ENCODE data around the gene GRID2IP. TPM values are rescaled to one million over a fixed set of nuclear protein-coding genes. Genes with fewer than 3 reads are reported as not detected.

The GRID2IP gene
- total and polyA plus RNA-seq, 2 of the 13 experiments (the other 11 are each of a cell fraction or from before 2014, with no cell fraction given) = 0.03 TPM; not detected in 1

- TF ChIP-seq ARNT2 (CRISPR knock-in tag; IDR thresholded peaks at IDR 0.05; ENCODE audit: low read depth) (no peak), ZNF552 (CRISPR knock-in tag; IDR thresholded peaks at IDR 0.05; ENCODE audit: borderline replicate concordance) (no peak), SP5 (CRISPR knock-in tag; IDR thresholded peaks at IDR 0.05; ENCODE audit: borderline replicate concordance, low read depth) (peak; percentile 80), ZNF572 (CRISPR knock-in tag; IDR thresholded peaks at IDR 0.05) (no peak), MLLT10 (CRISPR knock-in tag; IDR thresholded peaks at IDR 0.05) (no peak), SKI (IDR thresholded peaks at IDR 0.05; ENCODE audit: partially characterized antibody) (no peak), ZHX1 (CRISPR knock-in tag; IDR thresholded peaks at IDR 0.05; ENCODE audit: low read depth) (no peak), E2F1 (CRISPR knock-in tag; IDR thresholded peaks at IDR 0.05) (no peak), SRSF1 (optimal IDR thresholded peaks at IDR 0.05; ENCODE audit: low read depth, low read length) (no peak), TARDBP (CRISPR knock-in tag; IDR thresholded peaks at IDR 0.05) (peak; percentile 46; the same call in 1 of the 2 replicates), ARNTL (CRISPR knock-in tag; IDR thresholded peaks at IDR 0.05) (no peak), ARNT (IDR thresholded peaks at IDR 0.05) (no peak), NCOR1 (IDR thresholded peaks at IDR 0.05; ENCODE audit: borderline replicate concordance, low read length) (no peak), ZFP91 (CRISPR knock-in tag; IDR thresholded peaks at IDR 0.05; ENCODE audit: borderline replicate concordance) (0 out of 2 replicates have a peak, but pooled peaks have one; percentile 27), GLMP (CRISPR knock-in tag; IDR thresholded peaks at IDR 0.05; ENCODE audit: borderline replicate concordance) (no peak), TBP (CRISPR knock-in tag; IDR thresholded peaks at IDR 0.05) (no peak), HOXA3 (CRISPR knock-in tag; IDR thresholded peaks at IDR 0.05) (peak; percentile 22; the same call in 1 of the 2 replicates), FOSL2 (CRISPR knock-in tag; IDR thresholded peaks at IDR 0.05) (0 out of 2 replicates have a peak, but pooled peaks have one; percentile 5), AGO2 (optimal IDR thresholded peaks at IDR 0.05; ENCODE audit: low read depth, low read length) (no peak), ZNF580 (CRISPR knock-in tag; IDR thresholded peaks at IDR 0.05; ENCODE audit: borderline replicate concordance, low read depth) (0 out of 2 replicates have a peak, but pooled peaks have one; percentile 6), DBP (CRISPR knock-in tag; IDR thresholded peaks at IDR 0.05; ENCODE audit: not compliant biosample characterization) (no peak)
Observed at GRCh38 chr7:6571160-6571779, 20.0 kb upstream of the GRID2IP start (continued).
